Spleen (tissue), 7 donors: ENCODE measurements around the gene GLP1R.

Source experiments
- POLR2A ChIP-seq, 3 donors: fragments of 450-650 bp; IDR thresholded peaks; one replicate each; pipeline ENCODE4 v1.5.1; 2017; ENCODE audit warnings: antibody characterized with exemption in 3 of 3, mild to moderate bottlenecking in 1 of 3
- TF ChIP-seq, protein P1 (sequence below), 11 experiments: fragments of 200-600 bp in 7 of 11; fragments of 450-650 bp in 4 of 11; sonication (generic) in 4 of 11; IDR thresholded peaks in 8 of 11; conservative IDR thresholded peaks in 3 of 11; 1 replicate in 7 of 11; 2 replicates in 4 of 11; pipeline versions ENCODE4 v1.4.0 to v1.8.0; 2016 to 2021; ENCODE audit warnings: antibody characterized with exemption in 11 of 11, inconsistent platforms in 4 of 11, mild to moderate bottlenecking in 1 of 11
- donor health status: DM: no; HTN: no; CAD: no; lungs with moderate emphysema.
- donor health status: DM: no; HTN: no; CAD: no.
- donor health status: DM: no; HTN: no; CAD: no.

- TF ChIP-seq, protein P1, sequence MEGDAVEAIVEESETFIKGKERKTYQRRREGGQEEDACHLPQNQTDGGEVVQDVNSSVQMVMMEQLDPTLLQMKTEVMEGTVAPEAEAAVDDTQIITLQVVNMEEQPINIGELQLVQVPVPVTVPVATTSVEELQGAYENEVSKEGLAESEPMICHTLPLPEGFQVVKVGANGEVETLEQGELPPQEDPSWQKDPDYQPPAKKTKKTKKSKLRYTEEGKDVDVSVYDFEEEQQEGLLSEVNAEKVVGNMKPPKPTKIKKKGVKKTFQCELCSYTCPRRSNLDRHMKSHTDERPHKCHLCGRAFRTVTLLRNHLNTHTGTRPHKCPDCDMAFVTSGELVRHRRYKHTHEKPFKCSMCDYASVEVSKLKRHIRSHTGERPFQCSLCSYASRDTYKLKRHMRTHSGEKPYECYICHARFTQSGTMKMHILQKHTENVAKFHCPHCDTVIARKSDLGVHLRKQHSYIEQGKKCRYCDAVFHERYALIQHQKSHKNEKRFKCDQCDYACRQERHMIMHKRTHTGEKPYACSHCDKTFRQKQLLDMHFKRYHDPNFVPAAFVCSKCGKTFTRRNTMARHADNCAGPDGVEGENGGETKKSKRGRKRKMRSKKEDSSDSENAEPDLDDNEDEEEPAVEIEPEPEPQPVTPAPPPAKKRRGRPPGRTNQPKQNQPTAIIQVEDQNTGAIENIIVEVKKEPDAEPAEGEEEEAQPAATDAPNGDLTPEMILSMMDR (IDR thresholded peaks at IDR 0.05 in 8 of 11, conservative IDR thresholded peaks at IDR 0.05 in 3 of 11), result no peak
- no peak for TF ChIP-seq POLR2A (IDR thresholded peaks at IDR 0.05)
These were observed 7.5 kb upstream of the GLP1R start for GRCh38 chr6:39041072-39041471.
